HFF-Myc (cell line): Measurements from ENCODE around the gene ZNF521.
A peak's percentile ranks its signal among the peaks of the same experiment; 100 is the strongest.

Experiments used
- DNase-seq: peaks from one replicate; pipeline ENCODE4 v3.0.0-alpha.2; 2011; ENCODE audit warnings: low read depth; ENCODE audit errors: extremely low read depth
- H3K4me3 ChIP-seq: replicated peaks from 2 replicates; pipeline ENCODE4 v1.5.1; 2011; ENCODE audit warnings: low read depth, mild to moderate bottlenecking, control low read depth, low read length
- CTCF ChIP-seq: IDR thresholded peaks from 2 replicates; pipeline ENCODE4 v1.5.1; 2012; ENCODE audit warnings: mild to moderate bottlenecking, low read depth, low read length, control low read depth; ENCODE audit errors: missing control alignments

The ZNF521 gene

GRCh38 chr18:25299426-25300300, 52.3 kb downstream of the ZNF521 start:
- TF ChIP-seq CTCF: no peak
- no peak overlapping the region for H3K4me3 ChIP-seq
- no peak for DNase-seq

GRCh38 chr18:25298853-25299274, 53.1 kb downstream of the ZNF521 start:
- DNase-seq: peak; percentile 98
- no peak overlapping the region for H3K4me3 ChIP-seq
- TF ChIP-seq CTCF: no peak

GRCh38 chr18:25295624-25296138, 56.3 kb downstream of the ZNF521 start:
- no peak for TF ChIP-seq CTCF
- DNase-seq: no peak
- no peak overlapping the region for H3K4me3 ChIP-seq

GRCh38 chr18:25291150-25291549, 60.8 kb downstream of the ZNF521 start:
- no peak for DNase-seq
- TF ChIP-seq CTCF: no peak
- no peak overlapping the region for H3K4me3 ChIP-seq

- DNase-seq: peak; percentile 89
- TF ChIP-seq CTCF: no peak
- no peak overlapping the region for H3K4me3 ChIP-seq
Observed at GRCh38 chr18:25289001-25289631, 62.9 kb downstream of the ZNF521 start.

GRCh38 chr18:25288340-25288938, 63.5 kb downstream of the ZNF521 start:
- no peak overlapping the region for H3K4me3 ChIP-seq
- DNase-seq: no peak
- TF ChIP-seq CTCF: no peak
